Transverse colon (tissue), 4 donors: ENCODE data around the gene SLC35B2. TPM values are rescaled to one million over a fixed set of nuclear protein-coding genes. Genes with fewer than 3 reads are reported as not detected.

Experiments used
- DNase-seq: peaks from one replicate; pipeline ENCODE4 v3.0.0-alpha.2; 2019
- H3K27ac ChIP-seq, 4 donors: fragments of 200-600 bp; sonication (generic); 2 replicates each; pipeline ENCODE4 v1.5.1; 2016 to 2018; ENCODE audit warnings: inconsistent platforms in 4 of 4
- H3K27me3 ChIP-seq: fragments of 200-600 bp; sonication (generic); 2 replicates; pipeline ENCODE4 v1.5.1; 2017; ENCODE audit warnings: inconsistent platforms
- H3K36me3 ChIP-seq, 4 donors: fragments of 200-600 bp; sonication (generic); 2 replicates each; pipeline ENCODE4 v1.5.1; 2017 to 2019; ENCODE audit warnings: inconsistent platforms in 4 of 4
- H3K4me1 ChIP-seq, 4 donors: fragments of 200-600 bp; sonication (generic); 2 replicates each; pipeline ENCODE4 v1.5.1; 2017 to 2020; ENCODE audit warnings: inconsistent platforms in 4 of 4
- H3K4me3 ChIP-seq, 4 donors: fragments of 200-600 bp; sonication (generic); 1 replicate in 1 of 4; 2 replicates in 3 of 4; pipeline versions ENCODE4 v1.5.1 to v1.6.1; 2017 to 2019; ENCODE audit warnings: inconsistent platforms in 4 of 4
- H3K9me3 ChIP-seq, 2 donors: fragments of 200-600 bp; sonication (generic); 2 replicates each; pipeline ENCODE4 v1.5.1; 2017 to 2019; ENCODE audit warnings: inconsistent platforms in 2 of 2
- CTCF ChIP-seq, 5 experiments: fragments of 200-600 bp in 3 of 5; fragments of 450-650 bp in 2 of 5; sonication (generic) in 3 of 5; IDR thresholded peaks; 1 replicate in 2 of 5; 2 replicates in 3 of 5; pipeline ENCODE4 v1.5.1; 2016 to 2017; ENCODE audit warnings: antibody characterized with exemption in 5 of 5, inconsistent platforms in 3 of 5, mild to moderate bottlenecking in 2 of 5, moderate library complexity in 1 of 5
- EP300 ChIP-seq: sonication (generic); formaldehyde crosslinking; IDR thresholded peaks from one replicate; pipeline ENCODE4 v1.6.1; 2017; ENCODE audit warnings: antibody characterized with exemption, low read depth
- POLR2A ChIP-seq: fragments of 450-650 bp; IDR thresholded peaks from one replicate; pipeline ENCODE4 v1.6.1; 2016; ENCODE audit warnings: antibody characterized with exemption, mild to moderate bottlenecking, moderate library complexity
- POLR2AphosphoS5 ChIP-seq, 3 donors: sonication (generic); formaldehyde crosslinking; IDR thresholded peaks; one replicate each; pipeline ENCODE4 v1.6.1; 2016; ENCODE audit warnings: antibody characterized with exemption in 3 of 3
- WGBS, 2 donors: methylation state at CpG; one replicate each; pipeline ENCODE4 v1.1.5; 2018; ENCODE audit warnings: low coverage in 1 of 2; 5-methylcytosine and 5-hydroxymethylcytosine counted together
- in situ Hi-C, 4 donors: fragments of 200-750 bp; cut with MboI; loops; one replicate each; pipeline versions ENCODE4 v1.15.0 to v1.15.1; 2017; ENCODE audit warnings: low sequenced_read_pairs in 3 of 4, low pct_ligation_motif_present in 1 of 4, low pct_unique_long_range_greater_than_20kb in 1 of 4
- intact Hi-C: fragments of 100-400 bp; cut with DNase I; formaldehyde crosslinking; loops from one replicate; pipeline ENCODE4 v1.15.1; 2023; ENCODE audit warnings: low total_unique reads
- total RNA-seq, 4 donors: library from RNA; depleted of rRNA; stranded (reverse); fragments of >200 nt; gene quantifications; one replicate each; pipeline ENCODE4 v1.1.0, GENCODE V29; 2016

Gene SLC35B2
- total RNA-seq, 4 donors from 2014 or later = 9.0 to 36.4 (median 22.5) TPM

DNA sequence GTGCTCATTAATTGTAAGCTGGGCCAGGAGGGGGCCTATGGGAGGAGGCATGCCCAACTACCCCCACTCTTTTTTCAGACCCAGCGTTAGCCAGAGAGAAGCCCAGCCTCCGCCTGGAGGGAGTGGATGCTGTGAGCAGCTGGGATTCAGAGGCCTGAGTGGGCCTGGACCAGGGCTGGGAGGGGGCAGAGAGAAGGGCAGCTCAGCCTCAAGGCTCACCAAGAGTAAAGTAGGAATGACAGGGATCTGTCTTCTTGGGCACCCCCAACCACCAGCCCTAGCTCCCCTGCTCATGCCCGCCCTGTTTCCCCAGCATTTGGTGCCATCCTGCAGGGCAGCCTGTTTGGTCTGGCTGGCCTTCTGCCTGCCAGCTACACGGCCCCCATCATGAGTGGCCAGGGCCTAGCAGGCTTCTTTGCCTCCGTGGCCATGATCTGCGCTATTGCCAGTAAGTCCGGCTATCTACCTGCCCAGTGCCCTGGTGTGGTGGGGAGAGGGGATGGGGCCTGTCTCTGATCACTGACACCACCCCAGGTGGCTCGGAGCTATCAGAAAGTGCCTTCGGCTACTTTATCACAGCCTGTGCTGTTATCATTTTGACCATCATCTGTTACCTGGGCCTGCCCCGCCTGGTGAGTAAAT is 27.2 kb downstream of the SLC35B2 start:
- Histone ChIP-seq H3K4me1 (peaks cover 26 to 57% (median 34%) of the 10 kb centered on the region in 4 donors), H3K4me3 (no peak overlapping the region), H3K27ac (peak overlapping the region in 1 of 4 donors; percentile 94), H3K36me3 (no peaks in the 10 kb centered on the region), H3K27me3 (no peaks in the 10 kb centered on the region), H3K9me3 (no peaks in the 10 kb centered on the region)
- intact Hi-C loops (no loop called here), in situ Hi-C loops (loop anchor here in 2 of 4 donors (10.0 kb wide), 2 partner anchors 55 to 65 kb away; no protein-coding TSS in a partner anchor)
- TF ChIP-seq EP300 (no peak), POLR2A (no peak), POLR2AphosphoS5 (IDR thresholded peaks at IDR 0.05) (no peak), CTCF (IDR thresholded peaks at IDR 0.05) (no peak)
- no peak for DNase-seq
- 89% methylated on average over 8 of the region's 10 CpGs; no CpG with 5 or more reads in 1 of the 2 donors for WGBS, 2 donors

DNA sequence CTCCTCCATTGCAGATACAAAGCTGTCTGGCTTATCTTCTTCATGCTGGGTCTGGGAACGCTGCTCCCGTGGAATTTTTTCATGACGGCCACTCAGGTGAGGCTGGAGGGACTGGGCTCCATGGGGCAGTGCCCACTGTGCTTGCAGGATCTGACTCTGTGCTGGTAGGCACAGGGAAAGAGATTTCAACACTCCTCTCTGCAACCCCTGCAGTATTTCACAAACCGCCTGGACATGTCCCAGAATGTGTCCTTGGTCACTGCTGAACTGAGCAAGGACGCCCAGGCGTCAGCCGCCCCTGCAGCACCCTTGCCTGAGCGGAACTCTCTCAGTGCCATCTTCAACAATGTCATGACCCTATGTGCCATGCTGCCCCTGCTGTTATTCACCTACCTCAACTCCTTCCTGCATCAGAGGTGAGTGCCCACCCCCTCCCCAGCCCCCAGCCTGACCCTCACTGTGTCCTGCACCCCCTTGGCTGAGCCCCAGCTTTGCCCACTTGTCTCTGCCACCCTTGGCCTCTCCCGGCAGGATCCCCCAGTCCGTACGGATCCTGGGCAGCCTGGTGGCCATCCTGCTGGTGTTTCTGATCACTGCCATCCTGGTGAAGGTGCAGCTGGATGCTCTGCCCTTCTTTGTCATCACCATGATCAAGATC is 27.8 kb downstream of the SLC35B2 start:
- H3K27ac ChIP-seq = peak overlapping the region in 1 of 4 donors; percentile 94
- DNase-seq = no peak
- no peaks in the 10 kb centered on the region for H3K9me3 ChIP-seq
- intact Hi-C loops = no loop called here
- H3K36me3 ChIP-seq = no peaks in the 10 kb centered on the region
- peaks cover 22 to 57% (median 33%) of the 10 kb centered on the region in 4 donors for H3K4me1 ChIP-seq
- H3K27me3 ChIP-seq = no peaks in the 10 kb centered on the region
- WGBS, 2 donors = 86% methylated on average over 11 of the region's 11 CpGs; no CpG with 5 or more reads in 1 of the 2 donors
- no peak for TF ChIP-seq POLR2A
- TF ChIP-seq POLR2AphosphoS5 (IDR thresholded peaks at IDR 0.05) = no peak
- no peak for TF ChIP-seq EP300
- no peak for TF ChIP-seq CTCF (IDR thresholded peaks at IDR 0.05)
- in situ Hi-C loops = loop anchor here in 2 of 4 donors (10.0 kb wide), 2 partner anchors 55 to 65 kb away; no protein-coding TSS in a partner anchor
- H3K4me3 ChIP-seq = no peak overlapping the region

GRCh38 chr6:44228836-44229235 is 28.5 kb downstream of the SLC35B2 start:
- H3K27me3 ChIP-seq = no peaks in the 10 kb centered on the region
- in situ Hi-C loops = no loop called here
- intact Hi-C loops = no loop called here
- 78% methylated on average over 5 of the region's 5 CpGs; no CpG with 5 or more reads in 1 of the 2 donors for WGBS, 2 donors
- TF ChIP-seq EP300 (no peak), POLR2A (no peak), POLR2AphosphoS5 (IDR thresholded peaks at IDR 0.05) (no peak), CTCF (IDR thresholded peaks at IDR 0.05) (no peak)
- H3K9me3 ChIP-seq = no peaks in the 10 kb centered on the region
- peak overlapping the region in 3 of 4 donors; percentile 85 to 94 (median 86) for H3K27ac ChIP-seq
- H3K4me1 ChIP-seq = peaks cover 22 to 57% (median 36%) of the 10 kb centered on the region in 4 donors
- H3K36me3 ChIP-seq = no peaks in the 10 kb centered on the region
- DNase-seq = no peak
- no peak overlapping the region for H3K4me3 ChIP-seq

GRCh38 chr6:44228433-44228832 is 28.9 kb downstream of the SLC35B2 start:
- H3K4me1 ChIP-seq = peaks cover 22 to 57% (median 35%) of the 10 kb centered on the region in 4 donors
- H3K27me3 ChIP-seq = peaks cover 4% of the 10 kb centered on the region
- intact Hi-C loops (no loop called here), in situ Hi-C loops (no loop called here)
- H3K4me3 ChIP-seq = no peak overlapping the region
- no peaks in the 10 kb centered on the region for H3K9me3 ChIP-seq
- WGBS, 2 donors = 89% methylated on average over 7 of the region's 7 CpGs; no CpG with 5 or more reads in 1 of the 2 donors
- TF ChIP-seq EP300 (no peak), CTCF (IDR thresholded peaks at IDR 0.05) (no peak), POLR2AphosphoS5 (IDR thresholded peaks at IDR 0.05) (no peak), POLR2A (no peak)
- peak overlapping the region in 3 of 4 donors; percentile 85 to 94 (median 86) for H3K27ac ChIP-seq
- H3K36me3 ChIP-seq = no peaks in the 10 kb centered on the region
- DNase-seq = no peak
